ENCODE results near the gene NTF4.

The NTF4 gene

GRCh38 chr19:49017666-49018351, 46.8 kb downstream of the NTF4 start:
- H3K27me3 ChIP-seq (replicated peaks): no peaks in the 10 kb centered on the region
- in situ Hi-C loops (cut with HindIII; ENCODE audit: low pct_ligation_motif_present, low sequenced_read_pairs): no loop called here
- peak; percentile 57 for DNase-seq
- no peak overlapping the region for H3K27ac ChIP-seq
- peak overlapping the region; percentile 47 for H3K4me3 ChIP-seq (ENCODE audit: low read depth, low read length)
- H3K36me3 ChIP-seq (replicated peaks): peaks cover 11% of the 10 kb centered on the region
- TF ChIP-seq CTCF (IDR thresholded peaks at IDR 0.05; ENCODE audit: low read depth, low read length, missing control alignments): peak; percentile 66

GRCh38 chr19:49017041-49017665, 47.5 kb downstream of the NTF4 start, which contains the start of gene LHB:
LHB (minus strand) TSS chr19:49017091; CDS start chr19:49017081, 10 bp downstream.
- no peak within 1 kb of the TSS for H3K27ac ChIP-seq
- H3K27me3 ChIP-seq (replicated peaks): no peaks in the 10 kb centered on the region
- TF ChIP-seq CTCF (IDR thresholded peaks at IDR 0.05; ENCODE audit: low read depth, low read length, missing control alignments): peak; percentile 11
- H3K36me3 ChIP-seq (replicated peaks): peaks cover 14% of the 10 kb centered on the region
- H3K4me3 ChIP-seq (ENCODE audit: low read depth, low read length): peak within 1 kb of the TSS; percentile 47
- no peak for DNase-seq
- in situ Hi-C loops (cut with HindIII; ENCODE audit: low pct_ligation_motif_present, low sequenced_read_pairs): no loop called here

GRCh38 chr19:49016067-49016839, 48.4 kb downstream of the NTF4 start:
- DNase-seq: no peak
- Histone ChIP-seq H3K4me3 (ENCODE audit: low read depth, low read length) (no peak overlapping the region), H3K36me3 (replicated peaks) (peaks cover 23% of the 10 kb centered on the region), H3K27ac (no peak overlapping the region), H3K27me3 (replicated peaks) (no peaks in the 10 kb centered on the region)
- no peak for TF ChIP-seq CTCF (IDR thresholded peaks at IDR 0.05; ENCODE audit: low read depth, low read length, missing control alignments)
- in situ Hi-C loops (cut with HindIII; ENCODE audit: low pct_ligation_motif_present, low sequenced_read_pairs): no loop called here

- Histone ChIP-seq H3K27me3 (replicated peaks) (no peaks in the 10 kb centered on the region), H3K4me3 (ENCODE audit: low read depth, low read length) (no peak overlapping the region), H3K27ac (no peak overlapping the region), H3K36me3 (replicated peaks) (peaks cover 34% of the 10 kb centered on the region)
- no peak for DNase-seq
- no peak for TF ChIP-seq CTCF (IDR thresholded peaks at IDR 0.05; ENCODE audit: low read depth, low read length, missing control alignments)
- in situ Hi-C loops (cut with HindIII; ENCODE audit: low pct_ligation_motif_present, low sequenced_read_pairs): no loop called here
Measured at GRCh38 chr19:49014870-49015255, 49.8 kb downstream of the NTF4 start.

- TF ChIP-seq CTCF (IDR thresholded peaks at IDR 0.05; ENCODE audit: low read depth, low read length, missing control alignments): no peak
- DNase-seq: no peak
- Histone ChIP-seq H3K27me3 (replicated peaks) (no peaks in the 10 kb centered on the region), H3K36me3 (replicated peaks) (peaks cover 40% of the 10 kb centered on the region), H3K27ac (no peak overlapping the region), H3K4me3 (ENCODE audit: low read depth, low read length) (no peak overlapping the region)
- in situ Hi-C loops (cut with HindIII; ENCODE audit: low pct_ligation_motif_present, low sequenced_read_pairs): no loop called here
Measured at GRCh38 chr19:49014123-49014869, 50.3 kb downstream of the NTF4 start.
